IMR-90 (cell line): ENCODE results near the gene ARHGEF10L. TPM values are rescaled to one million over a fixed set of nuclear protein-coding genes. Genes with fewer than 3 reads are reported as not detected.

Experiments used
- ATAC-seq: fragments of 200-7000 bp; cut with Tn5 transposase; 2 replicates; pipeline ENCODE4 v1.9.1; 2020; ENCODE audit warnings: low read depth, mild to moderate bottlenecking, moderate library complexity
- BruUV-seq: library from RNA; stranded (reverse); fragments of 400-500 nt; replicated peaks from 2 replicates; lab custom pipeline; 2021; lab: Mats Ljungman, UMichigan
- CTCF ChIA-PET: fragments of 300-600 bp; formaldehyde crosslinking; extraction: SDS; loops from one replicate; lab custom pipeline; 2021; ENCODE audit warnings: antibody characterized with exemption; lab: Yijun Ruan, JAX
- POLR2A ChIA-PET: fragments of 300-600 bp; sonication (Branson Sonifier 250); formaldehyde crosslinking; loops from one replicate; lab custom pipeline; 2022; ENCODE audit warnings: antibody characterized with exemption; ENCODE audit not compliant: unreplicated experiment; lab: Charles Lee
- DNase-seq: peaks from one replicate; pipeline ENCODE4 v3.0.0; 2013
- H2AFZ ChIP-seq: replicated peaks from 2 replicates; pipeline ENCODE3; 2013; ENCODE audit warnings: low read length, mild to moderate bottlenecking; ENCODE audit not compliant: poor library complexity
- H2AK5ac ChIP-seq: 2 replicates; pipeline ENCODE4 v1.6.1; 2013; ENCODE audit warnings: low read depth, low read length, inconsistent platforms
- H2AK9ac ChIP-seq: replicated peaks from 2 replicates; pipeline ENCODE3; 2013; ENCODE audit warnings: mild to moderate bottlenecking, low read depth, low read length, moderate library complexity; ENCODE audit not compliant: poor library complexity
- H2BK120ac ChIP-seq: 2 replicates; pipeline ENCODE4 v1.6.1; 2013; ENCODE audit warnings: low read depth, low read length, inconsistent platforms
- H2BK15ac ChIP-seq: 3 replicates; pipeline ENCODE4 v1.6.1; 2013; ENCODE audit warnings: low read depth, low read length, inconsistent platforms
- H2BK20ac ChIP-seq: 2 replicates; pipeline ENCODE4 v1.6.1; 2013; ENCODE audit warnings: low read depth, mild to moderate bottlenecking, inconsistent platforms, low read length, moderate library complexity
- H2BK5ac ChIP-seq: 2 replicates; pipeline ENCODE4 v1.6.1; 2013; ENCODE audit warnings: mild to moderate bottlenecking, low read depth, low read length, inconsistent platforms; ENCODE audit not compliant: poor library complexity, severe bottlenecking
- H3K14ac ChIP-seq: replicated peaks from 2 replicates; pipeline ENCODE4 v1.6.1; 2013; ENCODE audit warnings: low read depth, low read length, inconsistent platforms
- H3K18ac ChIP-seq: 2 replicates; pipeline ENCODE4 v1.6.1; 2013; ENCODE audit warnings: low read depth, low read length, control low read depth
- H3K23ac ChIP-seq: 2 replicates; pipeline ENCODE4 v1.6.1; 2013; ENCODE audit warnings: low read depth, low read length, inconsistent platforms
- H3K27ac ChIP-seq: 2 replicates; pipeline ENCODE4 v1.5.1; 2013; ENCODE audit warnings: mild to moderate bottlenecking, control low read depth, low read length; ENCODE audit not compliant: insufficient read depth
- H3K27me3 ChIP-seq: 2 replicates; pipeline ENCODE4 v1.6.1; 2013; ENCODE audit warnings: low read length; ENCODE audit not compliant: control insufficient read depth, insufficient read depth
- H3K36me3 ChIP-seq: 2 replicates; pipeline ENCODE4 v1.6.1; 2013; ENCODE audit warnings: low read length, mixed read lengths; ENCODE audit not compliant: control insufficient read depth, insufficient read depth
- H3K4ac ChIP-seq: 2 replicates; pipeline ENCODE4 v1.6.1; 2013; ENCODE audit warnings: low read depth, low read length, inconsistent platforms
- H3K4me1 ChIP-seq: 2 replicates; pipeline ENCODE4 v1.6.1; 2013; ENCODE audit warnings: low read length, mixed read lengths; ENCODE audit not compliant: control insufficient read depth, insufficient read depth
- H3K4me2 ChIP-seq: 2 replicates; pipeline ENCODE4 v1.6.1; 2013; ENCODE audit warnings: low read depth, mild to moderate bottlenecking, control low read depth, low read length, moderate library complexity
- H3K4me3 ChIP-seq: 2 replicates; pipeline ENCODE4 v1.5.1; 2013; ENCODE audit warnings: low read depth, mild to moderate bottlenecking, control low read depth, low read length, moderate library complexity; ENCODE audit not compliant: insufficient read depth
- H3K56ac ChIP-seq: 2 replicates; pipeline ENCODE4 v1.6.1; 2013; ENCODE audit warnings: low read length, inconsistent platforms; ENCODE audit not compliant: insufficient read depth; ENCODE audit errors: extremely low read depth
- H3K79me1 ChIP-seq, 2 experiments: 2 replicates each; pipeline ENCODE4 v1.6.1; 2013; ENCODE audit warnings: low read length in 2 of 2, inconsistent platforms in 1 of 2, low read depth in 1 of 2
- H3K9ac ChIP-seq: 2 replicates; pipeline ENCODE4 v1.6.1; 2013; ENCODE audit warnings: low read depth, low read length, control low read depth
- H3K9me1 ChIP-seq: 2 replicates; pipeline ENCODE4 v1.6.1; 2013; ENCODE audit warnings: low read length, inconsistent platforms; ENCODE audit not compliant: insufficient read depth
- H3K9me3 ChIP-seq: 2 replicates; pipeline ENCODE4 v1.6.1; 2013; ENCODE audit warnings: low read length; ENCODE audit not compliant: control insufficient read depth, insufficient read depth
- H4K20me1 ChIP-seq: 2 replicates; pipeline ENCODE4 v1.6.1; 2013; ENCODE audit warnings: low read length, inconsistent platforms; ENCODE audit not compliant: insufficient read depth
- H4K5ac ChIP-seq: 2 replicates; pipeline ENCODE4 v1.6.1; 2013; ENCODE audit warnings: mild to moderate bottlenecking, low read depth, low read length, control low read depth
- H4K8ac ChIP-seq, 2 experiments: 2 replicates each; pipeline ENCODE4 v1.6.1; 2013; ENCODE audit warnings: low read depth in 2 of 2, low read length in 2 of 2, control low read depth in 1 of 2, inconsistent platforms in 1 of 2
- H4K91ac ChIP-seq: 2 replicates; pipeline ENCODE4 v1.6.1; 2013; ENCODE audit warnings: low read depth, low read length, inconsistent platforms; ENCODE audit not compliant: insufficient read depth
- BHLHE40 ChIP-seq: fragments of 150-350 bp; IDR thresholded peaks from 2 replicates; pipeline ENCODE4 v1.6.1; 2016; ENCODE audit warnings: mild to moderate bottlenecking, low read depth, low read length
- CEBPB ChIP-seq: IDR thresholded peaks from 2 replicates; pipeline ENCODE4 v1.6.1; 2012; ENCODE audit warnings: low read depth, low read length, improper control_type of control experiment
- CHD1 ChIP-seq: IDR thresholded peaks from 2 replicates; pipeline ENCODE4 v1.6.1; 2012; ENCODE audit warnings: low read depth, low read length, improper control_type of control experiment
- FOS ChIP-seq: fragments of 150-350 bp; IDR thresholded peaks from 2 replicates; pipeline ENCODE4 v1.6.1; 2016; ENCODE audit warnings: low read depth, low read length
- MAFK ChIP-seq: IDR thresholded peaks from 2 replicates; pipeline ENCODE4 v1.6.1; 2012; ENCODE audit warnings: low read depth, low read length, improper control_type of control experiment
- MAZ ChIP-seq: IDR thresholded peaks from 2 replicates; pipeline ENCODE4 v1.6.1; 2012; ENCODE audit warnings: low read depth, mild to moderate bottlenecking, low read length, improper control_type of control experiment, moderate library complexity, borderline replicate concordance
- MXI1 ChIP-seq: IDR thresholded peaks from 2 replicates; pipeline ENCODE4 v1.6.1; 2012; ENCODE audit warnings: low read depth, mild to moderate bottlenecking, low read length, moderate library complexity, borderline replicate concordance
- NFE2L2 ChIP-seq: fragments of 150-350 bp; IDR thresholded peaks from 2 replicates; pipeline ENCODE4 v1.6.1; 2016; ENCODE audit warnings: low read depth, mild to moderate bottlenecking, low read length
- RAD21 ChIP-seq: IDR thresholded peaks from 2 replicates; pipeline ENCODE4 v1.6.1; 2012; ENCODE audit warnings: low read length, improper control_type of control experiment
- RCOR1 ChIP-seq: IDR thresholded peaks from 2 replicates; pipeline ENCODE4 v1.6.1; 2012; ENCODE audit warnings: mild to moderate bottlenecking, low read length, improper control_type of control experiment; ENCODE audit not compliant: insufficient replicate concordance
- RFX5 ChIP-seq: IDR thresholded peaks from 2 replicates; pipeline ENCODE4 v1.8.0; 2012; ENCODE audit warnings: low read depth, mild to moderate bottlenecking, low read length, moderate library complexity
- SMC3 ChIP-seq: fragments of 150-350 bp; IDR thresholded peaks from 2 replicates; pipeline ENCODE4 v1.6.1; 2016; ENCODE audit warnings: low read depth, mild to moderate bottlenecking, antibody characterized with exemption, low read length, moderate library complexity
- WGBS, 2 experiments: methylation state at CpG; one replicate each; pipeline versions ENCODE4 v1.1.5 to v1.1.7; 2013; ENCODE audit warnings: missing lambda C conversion rate in 2 of 2; ENCODE audit not compliant: insufficient read length in 1 of 2; ENCODE audit errors: extremely low coverage in 2 of 2; 5-methylcytosine and 5-hydroxymethylcytosine counted together
- dilution Hi-C: fragments of 300-500 bp; cut with HindIII; formaldehyde crosslinking; loops from one replicate; pipeline ENCODE4 v1.14.3; 2018; ENCODE audit warnings: low sequenced_read_pairs; ENCODE audit not compliant: unreplicated experiment
- in situ Hi-C: fragments of 300-500 bp; cut with MboI; formaldehyde crosslinking; loops from 3 replicates; pipeline ENCODE4 v1.14.3; 2019; ENCODE audit warnings: low sequenced_read_pairs, inconsistent platforms, mixed read lengths
- intact Hi-C: fragments of 100-400 bp; cut with micrococcal nuclease; formaldehyde crosslinking; loops from 2 replicates; pipeline ENCODE4 v1.10.0; 2022
- polyA plus RNA-seq, 3 experiments: library from polyadenylated mRNA; depleted of rRNA; stranded (reverse); fragments of >200 nt; gene quantifications; 2 replicates each; pipeline ENCODE4 v1.2.3, GENCODE V29; 2012; ENCODE audit warnings: low replicate concordance in 1 of 3
- total RNA-seq: library from RNA; depleted of rRNA; stranded (reverse); fragments of >200 nt; gene quantifications from 2 replicates; pipeline ENCODE4 v1.2.3, GENCODE V29; 2012
- TF ChIP-seq, protein P1 (sequence below): conservative IDR thresholded peaks from 2 replicates; pipeline ENCODE4 v1.5.1; 2012; ENCODE audit warnings: mild to moderate bottlenecking, low read depth, low read length, improper control_type of control experiment
- TF ChIP-seq, protein P2 (sequence below): fragments of 150-350 bp; IDR thresholded peaks from 2 replicates; pipeline ENCODE4 v1.6.1; 2016; ENCODE audit warnings: low read depth, mild to moderate bottlenecking, low read length, moderate library complexity, borderline replicate concordance

Gene ARHGEF10L
- total and polyA plus RNA-seq, 2 of the 4 experiments (the other 2 are of a cell fraction) = 4.8 to 12.4 TPM

DNA sequence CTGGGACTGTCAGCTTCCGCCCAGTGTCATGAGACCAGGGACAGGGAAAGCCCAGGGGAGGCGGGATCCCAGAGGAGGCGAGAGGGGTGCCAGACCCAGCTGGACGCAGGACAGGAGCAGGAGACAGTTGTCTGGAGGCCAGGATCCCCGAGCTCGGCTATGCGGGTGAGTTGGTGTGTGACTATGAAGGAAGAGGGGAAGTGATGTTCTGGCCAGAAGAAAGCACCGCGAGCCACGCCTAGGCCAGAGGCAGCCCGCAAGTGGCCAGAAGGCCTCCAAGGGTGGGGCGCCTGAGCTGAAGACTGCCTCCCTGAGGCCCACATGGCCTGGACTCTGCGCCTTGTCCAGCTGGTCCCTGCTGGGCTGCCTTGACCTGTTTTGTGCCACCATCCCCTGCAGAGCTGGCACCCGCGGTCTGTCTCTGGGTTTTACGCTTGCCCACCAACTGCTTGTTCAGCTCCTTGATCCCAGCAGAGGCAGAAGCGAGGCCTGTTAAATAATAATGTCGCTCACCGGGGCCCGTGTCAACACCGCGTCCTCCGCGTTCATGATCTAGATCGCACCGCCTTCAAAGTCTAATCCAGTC, 130.5 kb downstream of the ARHGEF10L start:
- Histone ChIP-seq H2AK9ac (no peak overlapping the region), H3K4me1 (no peaks in the 10 kb centered on the region), H3K56ac (no peak overlapping the region), H3K9me1 (no peaks in the 10 kb centered on the region; the same call in 1 of the 2 replicates), H3K18ac (no peak overlapping the region), H3K27ac (no peak overlapping the region), H3K27me3 (no peaks in the 10 kb centered on the region), H4K8ac (no peak overlapping the region), H2AFZ (no peak overlapping the region), H2BK20ac (no peak overlapping the region), H2BK15ac (no peak overlapping the region), H3K4ac (no peak overlapping the region), H3K9me3 (no peaks in the 10 kb centered on the region), H2BK5ac (no peak overlapping the region), H3K9ac (no peak overlapping the region), H3K23ac (no peak overlapping the region), H3K36me3 (peaks cover 13% of the 10 kb centered on the region), H3K79me1 (no peaks in the 10 kb centered on the region; a peak in 1 of 4 replicates), H4K5ac (no peak overlapping the region), H4K91ac (no peak overlapping the region), H2AK5ac (no peak overlapping the region), H3K14ac (no peak overlapping the region), H4K20me1 (peaks cover 11% of the 10 kb centered on the region), H2BK120ac (no peak overlapping the region), H3K4me2 (no peak overlapping the region), H3K4me3 (no peak overlapping the region)
- TF ChIP-seq, protein P1, sequence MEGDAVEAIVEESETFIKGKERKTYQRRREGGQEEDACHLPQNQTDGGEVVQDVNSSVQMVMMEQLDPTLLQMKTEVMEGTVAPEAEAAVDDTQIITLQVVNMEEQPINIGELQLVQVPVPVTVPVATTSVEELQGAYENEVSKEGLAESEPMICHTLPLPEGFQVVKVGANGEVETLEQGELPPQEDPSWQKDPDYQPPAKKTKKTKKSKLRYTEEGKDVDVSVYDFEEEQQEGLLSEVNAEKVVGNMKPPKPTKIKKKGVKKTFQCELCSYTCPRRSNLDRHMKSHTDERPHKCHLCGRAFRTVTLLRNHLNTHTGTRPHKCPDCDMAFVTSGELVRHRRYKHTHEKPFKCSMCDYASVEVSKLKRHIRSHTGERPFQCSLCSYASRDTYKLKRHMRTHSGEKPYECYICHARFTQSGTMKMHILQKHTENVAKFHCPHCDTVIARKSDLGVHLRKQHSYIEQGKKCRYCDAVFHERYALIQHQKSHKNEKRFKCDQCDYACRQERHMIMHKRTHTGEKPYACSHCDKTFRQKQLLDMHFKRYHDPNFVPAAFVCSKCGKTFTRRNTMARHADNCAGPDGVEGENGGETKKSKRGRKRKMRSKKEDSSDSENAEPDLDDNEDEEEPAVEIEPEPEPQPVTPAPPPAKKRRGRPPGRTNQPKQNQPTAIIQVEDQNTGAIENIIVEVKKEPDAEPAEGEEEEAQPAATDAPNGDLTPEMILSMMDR = no peak
- TF ChIP-seq NFE2L2 = no peak
- TF ChIP-seq MAFK = no peak
- no peak for TF ChIP-seq RCOR1
- TF ChIP-seq CHD1 = no peak
- TF ChIP-seq MAZ = no peak
- TF ChIP-seq MXI1 = no peak
- no peak for TF ChIP-seq RFX5
- no peak for TF ChIP-seq BHLHE40
- TF ChIP-seq, protein P2, sequence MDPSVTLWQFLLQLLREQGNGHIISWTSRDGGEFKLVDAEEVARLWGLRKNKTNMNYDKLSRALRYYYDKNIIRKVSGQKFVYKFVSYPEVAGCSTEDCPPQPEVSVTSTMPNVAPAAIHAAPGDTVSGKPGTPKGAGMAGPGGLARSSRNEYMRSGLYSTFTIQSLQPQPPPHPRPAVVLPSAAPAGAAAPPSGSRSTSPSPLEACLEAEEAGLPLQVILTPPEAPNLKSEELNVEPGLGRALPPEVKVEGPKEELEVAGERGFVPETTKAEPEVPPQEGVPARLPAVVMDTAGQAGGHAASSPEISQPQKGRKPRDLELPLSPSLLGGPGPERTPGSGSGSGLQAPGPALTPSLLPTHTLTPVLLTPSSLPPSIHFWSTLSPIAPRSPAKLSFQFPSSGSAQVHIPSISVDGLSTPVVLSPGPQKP = no peak
- no peak for TF ChIP-seq CEBPB
- TF ChIP-seq FOS = no peak
- no peak for TF ChIP-seq RAD21
- no peak for TF ChIP-seq SMC3
- ATAC-seq (no peak), DNase-seq (no peak)
- no TSS peak for BruUV-seq
- in situ Hi-C loops (no loop called here), dilution Hi-C loops (no loop called here), intact Hi-C loops (no loop called here)
- ChIA-PET POLR2A (no interaction called here), CTCF (no interaction called here)
- WGBS, 2 experiments = 93% methylated on average over 21 of the region's 26 CpGs; no CpG with 5 or more reads in 1 of the 2 experiments
